Neutrophil (primary cell): ENCODE results near the gene TOX2.

Source experiments
- H3K27ac ChIP-seq: fragments of 200-600 bp; sonication (generic); 2 replicates; pipeline ENCODE4 v1.5.1; 2016; ENCODE audit warnings: mild to moderate bottlenecking, moderate library complexity
- H3K27me3 ChIP-seq: fragments of 200-600 bp; sonication (generic); 2 replicates; pipeline ENCODE4 v1.6.0; 2016; ENCODE audit warnings: mild to moderate bottlenecking
- H3K36me3 ChIP-seq: fragments of 200-600 bp; sonication (generic); 2 replicates; pipeline ENCODE4 v1.5.1; 2017
- H3K4me1 ChIP-seq, 2 experiments: fragments of 200-600 bp in 1 of 2; sonication (generic) in 1 of 2; 1 replicate in 1 of 2; 2 replicates in 1 of 2; pipeline versions ENCODE4 v1.5.1 to v1.6.1; 2013 to 2016; ENCODE audit warnings: low read depth in 1 of 2, low read length in 1 of 2, mild to moderate bottlenecking in 1 of 2, moderate library complexity in 1 of 2; ENCODE audit not compliant: control insufficient read depth in 1 of 2, insufficient read depth in 1 of 2
- H3K4me3 ChIP-seq, 2 experiments: fragments of 200-600 bp in 1 of 2; sonication (generic) in 1 of 2; 1 replicate in 1 of 2; 2 replicates in 1 of 2; pipeline ENCODE4 v1.5.1; 2013 to 2016; ENCODE audit warnings: low read depth in 1 of 2, low read length in 1 of 2, mild to moderate bottlenecking in 1 of 2, moderate library complexity in 1 of 2
- H3K9me3 ChIP-seq: fragments of 200-600 bp; sonication (generic); 2 replicates; pipeline ENCODE4 v1.5.1; 2016
- TF ChIP-seq, protein P1 (sequence below): fragments of 200-600 bp; sonication (generic); IDR thresholded peaks from 2 replicates; pipeline ENCODE4 v1.5.1; 2016; ENCODE audit warnings: antibody characterized with exemption

The TOX2 gene

DNA sequence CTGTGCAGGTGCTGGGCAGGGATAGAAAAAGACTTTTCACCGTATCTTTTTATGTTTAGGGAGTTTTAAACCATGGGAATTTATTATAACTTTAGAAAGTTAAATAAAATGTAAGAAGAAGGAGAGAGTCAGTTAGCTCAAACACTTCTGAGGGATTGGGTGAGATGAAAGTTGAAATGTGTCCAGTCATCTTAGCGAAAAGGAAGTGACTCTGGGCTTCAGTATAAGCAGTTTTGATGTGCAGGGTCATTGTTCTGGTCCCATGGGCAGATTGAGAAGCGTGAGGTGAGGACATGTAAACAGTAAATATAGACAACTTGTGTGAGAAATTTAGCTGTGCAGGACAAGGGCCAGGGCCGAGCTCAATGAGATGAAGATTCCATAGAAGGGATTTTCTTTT, 66.9 kb downstream of the TOX2 start:
- Histone ChIP-seq H3K4me3 (no peak overlapping the region), H3K36me3 (no peaks in the 10 kb centered on the region), H3K9me3 (no peaks in the 10 kb centered on the region), H3K4me1 (peaks cover 2 to 17% of the 10 kb centered on the region in 2 experiments), H3K27me3 (peaks cover 24% of the 10 kb centered on the region), H3K27ac (peak overlapping the region; percentile 37)
- TF ChIP-seq, protein P1, sequence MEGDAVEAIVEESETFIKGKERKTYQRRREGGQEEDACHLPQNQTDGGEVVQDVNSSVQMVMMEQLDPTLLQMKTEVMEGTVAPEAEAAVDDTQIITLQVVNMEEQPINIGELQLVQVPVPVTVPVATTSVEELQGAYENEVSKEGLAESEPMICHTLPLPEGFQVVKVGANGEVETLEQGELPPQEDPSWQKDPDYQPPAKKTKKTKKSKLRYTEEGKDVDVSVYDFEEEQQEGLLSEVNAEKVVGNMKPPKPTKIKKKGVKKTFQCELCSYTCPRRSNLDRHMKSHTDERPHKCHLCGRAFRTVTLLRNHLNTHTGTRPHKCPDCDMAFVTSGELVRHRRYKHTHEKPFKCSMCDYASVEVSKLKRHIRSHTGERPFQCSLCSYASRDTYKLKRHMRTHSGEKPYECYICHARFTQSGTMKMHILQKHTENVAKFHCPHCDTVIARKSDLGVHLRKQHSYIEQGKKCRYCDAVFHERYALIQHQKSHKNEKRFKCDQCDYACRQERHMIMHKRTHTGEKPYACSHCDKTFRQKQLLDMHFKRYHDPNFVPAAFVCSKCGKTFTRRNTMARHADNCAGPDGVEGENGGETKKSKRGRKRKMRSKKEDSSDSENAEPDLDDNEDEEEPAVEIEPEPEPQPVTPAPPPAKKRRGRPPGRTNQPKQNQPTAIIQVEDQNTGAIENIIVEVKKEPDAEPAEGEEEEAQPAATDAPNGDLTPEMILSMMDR = no peak

DNA sequence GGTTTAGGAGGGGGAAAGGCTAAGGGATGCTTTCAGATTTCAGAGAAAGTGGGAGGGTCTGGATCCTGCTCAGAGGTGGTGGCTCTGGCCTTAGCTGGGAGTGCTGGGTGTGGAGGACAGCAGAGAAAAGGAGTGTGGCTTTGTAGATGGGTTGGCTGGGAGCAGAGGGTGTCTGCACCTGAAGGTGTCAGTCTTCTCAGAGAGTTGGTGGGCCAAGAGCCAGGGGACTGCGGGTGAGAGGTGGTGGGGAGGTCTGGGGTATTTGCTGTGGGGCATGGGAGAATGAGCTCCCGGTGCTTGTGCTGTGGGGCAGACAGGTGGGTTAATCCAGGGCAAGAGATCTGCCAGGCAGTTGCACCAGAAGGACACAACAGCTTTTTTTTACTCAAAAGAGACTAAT, 67.4 kb downstream of the TOX2 start:
- Histone ChIP-seq H3K36me3 (no peaks in the 10 kb centered on the region), H3K4me1 (peaks cover 0 to 12% of the 10 kb centered on the region in 2 experiments), H3K9me3 (no peaks in the 10 kb centered on the region), H3K27me3 (peaks cover 24% of the 10 kb centered on the region), H3K4me3 (no peak overlapping the region), H3K27ac (no peak overlapping the region)
- TF ChIP-seq, protein P1 = no peak

DNA sequence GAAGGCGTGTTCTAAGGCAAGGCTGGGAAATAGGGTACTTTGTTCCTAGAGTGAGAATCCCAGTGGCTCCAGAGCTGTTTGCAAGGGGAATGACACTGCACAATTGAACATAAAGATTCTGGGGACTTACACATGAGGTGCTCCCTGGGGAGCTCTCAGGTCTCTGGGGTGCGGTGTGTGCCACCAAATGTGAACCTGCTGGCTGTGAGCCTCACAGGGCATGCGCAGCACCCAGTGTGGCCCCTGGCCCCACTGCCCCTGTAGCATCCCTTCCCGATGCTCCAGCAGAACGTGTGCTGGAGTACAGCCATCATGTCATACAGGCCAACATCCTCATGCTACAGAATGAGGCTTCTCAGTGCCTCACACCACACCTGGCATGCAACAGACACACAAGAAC, 68.2 kb downstream of the TOX2 start:
- Histone ChIP-seq H3K9me3 (no peaks in the 10 kb centered on the region), H3K27ac (no peak overlapping the region), H3K4me3 (no peak overlapping the region), H3K27me3 (peaks cover 23% of the 10 kb centered on the region), H3K36me3 (no peaks in the 10 kb centered on the region), H3K4me1 (peaks cover 0 to 10% of the 10 kb centered on the region in 2 experiments)
- TF ChIP-seq, protein P1 = no peak

DNA sequence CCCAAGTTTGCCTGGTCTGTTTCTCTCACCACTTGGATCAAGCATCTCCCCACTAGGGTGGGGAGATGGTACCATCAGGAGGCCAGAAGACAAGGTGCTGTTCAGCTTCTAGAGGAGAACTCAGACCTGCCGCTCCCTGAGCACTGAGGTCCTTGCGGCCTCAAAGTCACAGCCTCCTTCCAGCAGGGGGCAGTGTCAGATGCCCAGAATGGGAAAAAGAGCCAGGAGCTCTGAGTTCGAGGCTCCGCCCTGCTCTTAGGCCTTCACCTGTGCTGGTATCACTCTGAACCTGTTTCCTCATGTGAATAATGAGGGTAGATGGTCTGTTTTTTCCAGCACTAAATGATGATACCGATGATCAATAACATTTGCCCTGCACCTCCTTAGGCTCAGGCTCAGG, 68.7 kb downstream of the TOX2 start:
- peaks cover 0 to 10% of the 10 kb centered on the region in 2 experiments for H3K4me1 ChIP-seq
- TF ChIP-seq, protein P1 = no peak
- H3K36me3 ChIP-seq = no peaks in the 10 kb centered on the region
- no peak overlapping the region for H3K4me3 ChIP-seq
- no peaks in the 10 kb centered on the region for H3K9me3 ChIP-seq
- no peak overlapping the region for H3K27ac ChIP-seq
- peaks cover 20% of the 10 kb centered on the region for H3K27me3 ChIP-seq

DNA sequence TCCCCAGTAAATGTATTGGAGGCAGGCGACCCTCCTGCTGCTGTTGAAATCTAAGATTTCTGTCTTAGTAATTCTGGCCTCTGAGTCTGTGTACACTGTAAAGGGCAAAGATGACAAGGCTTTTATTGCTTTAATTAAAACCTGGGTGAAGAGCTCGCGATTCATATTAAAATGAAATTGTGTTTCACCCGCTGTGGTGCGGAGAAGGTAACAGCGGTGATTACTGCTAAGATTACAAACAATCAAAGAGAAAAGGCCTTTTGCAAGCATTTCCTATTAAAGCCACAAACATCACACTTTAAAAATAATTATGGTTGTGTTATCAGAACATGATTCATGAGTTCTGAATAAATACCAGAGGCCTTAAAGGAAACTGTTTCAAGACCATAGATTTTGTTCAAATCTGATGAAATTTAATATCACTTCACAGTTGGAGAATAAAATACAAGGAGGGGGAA, 69.3 kb downstream of the TOX2 start:
- Histone ChIP-seq H3K4me1 (peaks cover 0 to 10% of the 10 kb centered on the region in 2 experiments), H3K36me3 (no peaks in the 10 kb centered on the region), H3K27me3 (peaks cover 22% of the 10 kb centered on the region), H3K9me3 (no peaks in the 10 kb centered on the region), H3K27ac (no peak overlapping the region), H3K4me3 (no peak overlapping the region)
- TF ChIP-seq, protein P1 = no peak

DNA sequence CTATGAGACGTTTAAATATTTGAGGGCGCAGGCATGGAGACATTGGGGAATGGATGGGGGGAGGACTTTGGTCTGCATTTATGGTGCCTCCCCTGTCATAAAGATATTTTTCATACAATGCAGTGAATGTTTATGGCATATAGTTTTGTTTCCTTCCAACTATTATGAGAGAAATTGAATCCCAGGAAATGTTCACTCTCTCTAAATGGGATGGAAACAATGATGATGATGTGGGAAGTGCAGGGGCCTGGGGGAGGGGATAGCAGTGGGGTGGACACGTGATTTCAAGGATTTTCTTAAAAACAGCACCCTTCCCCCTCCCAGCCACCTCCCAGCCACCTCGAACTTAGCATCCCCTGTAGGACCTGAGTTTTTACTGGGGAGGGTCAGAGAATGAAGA, 69.9 kb downstream of the TOX2 start:
- no peaks in the 10 kb centered on the region for H3K36me3 ChIP-seq
- no peaks in the 10 kb centered on the region for H3K9me3 ChIP-seq
- H3K27ac ChIP-seq = no peak overlapping the region
- no peak overlapping the region for H3K4me3 ChIP-seq
- TF ChIP-seq, protein P1 = no peak
- peaks cover 18% of the 10 kb centered on the region for H3K27me3 ChIP-seq
- peaks cover 0 to 10% of the 10 kb centered on the region in 2 experiments for H3K4me1 ChIP-seq
